ENCODE data around the gene IL36RN.

GRCh38 chr2:113103277-113103676 is 44.3 kb downstream of the IL36RN start:
- TF ChIP-seq CTCF (IDR thresholded peaks at IDR 0.05) (no peak), POLR2A (IDR thresholded peaks at IDR 0.05) (no peak)

Measured in adrenal gland (tissue), 5 donors.